Ramos (cell line): Measurements from ENCODE around the gene PITPNM1.

Source experiments
- in situ Hi-C: fragments of 300-500 bp; cut with MboI; formaldehyde crosslinking; loops from one replicate; pipeline ENCODE4 v1.14.3; 2022; ENCODE audit warnings: low sequenced_read_pairs; ENCODE audit not compliant: unreplicated experiment

Gene PITPNM1

GRCh38 chr11:67468759-67469507 lies 36.2 kb downstream of the PITPNM1 start, which contains the start of gene TMEM134:
TMEM134 (minus strand) TSS chr11:67469251; CDS start chr11:67469192, 59 bp downstream.
- in situ Hi-C loops = loop anchor here (10.0 kb wide), 1 partner anchor 64 kb away; the partner anchor contains the start of genes PPP1CA and TBC1D10C

DNA sequence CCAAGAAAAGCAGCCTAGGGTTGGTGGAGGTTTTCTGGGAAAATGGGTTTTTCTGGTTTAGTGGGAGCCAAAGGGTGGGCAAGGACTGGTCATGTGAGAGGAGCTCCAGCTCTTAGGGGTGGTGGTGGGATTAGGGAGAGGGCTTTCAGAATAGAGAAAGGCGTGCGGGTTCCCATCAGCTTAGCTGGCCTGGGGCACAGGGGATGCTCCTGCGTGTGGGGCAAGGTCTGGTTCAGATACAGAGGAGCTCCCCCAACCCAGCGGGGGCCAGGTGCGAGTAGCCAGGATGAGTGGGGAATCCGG lies 36.8 kb downstream of the PITPNM1 start:
- in situ Hi-C loops = loop anchor here (10.0 kb wide), 1 partner anchor 64 kb away; the partner anchor contains the start of genes PPP1CA and TBC1D10C

DNA sequence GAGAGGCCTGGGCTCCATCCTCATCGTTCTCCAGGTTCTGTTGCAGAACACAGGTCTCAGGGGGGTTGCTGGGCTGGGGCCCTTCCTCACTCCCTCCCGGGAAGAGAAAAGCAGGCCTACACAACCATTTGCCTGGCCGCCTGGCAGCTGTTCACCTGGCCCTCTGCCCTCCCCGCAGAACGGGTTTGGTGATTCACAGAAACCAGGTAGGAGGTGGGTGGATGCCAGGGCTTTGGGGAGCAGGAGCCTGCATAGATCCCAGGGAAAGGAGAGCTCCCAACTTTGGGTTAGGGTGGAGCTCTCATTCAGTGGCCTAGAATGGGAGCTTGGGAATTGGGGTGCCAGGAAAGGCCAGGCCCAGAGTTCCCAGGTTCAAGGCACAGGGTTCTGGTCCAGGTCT lies 37.1 kb downstream of the PITPNM1 start:
- in situ Hi-C loops = loop anchor here (10.0 kb wide), 1 partner anchor 63 kb away; the partner anchor contains the start of genes PPP1CA and TBC1D10C

DNA sequence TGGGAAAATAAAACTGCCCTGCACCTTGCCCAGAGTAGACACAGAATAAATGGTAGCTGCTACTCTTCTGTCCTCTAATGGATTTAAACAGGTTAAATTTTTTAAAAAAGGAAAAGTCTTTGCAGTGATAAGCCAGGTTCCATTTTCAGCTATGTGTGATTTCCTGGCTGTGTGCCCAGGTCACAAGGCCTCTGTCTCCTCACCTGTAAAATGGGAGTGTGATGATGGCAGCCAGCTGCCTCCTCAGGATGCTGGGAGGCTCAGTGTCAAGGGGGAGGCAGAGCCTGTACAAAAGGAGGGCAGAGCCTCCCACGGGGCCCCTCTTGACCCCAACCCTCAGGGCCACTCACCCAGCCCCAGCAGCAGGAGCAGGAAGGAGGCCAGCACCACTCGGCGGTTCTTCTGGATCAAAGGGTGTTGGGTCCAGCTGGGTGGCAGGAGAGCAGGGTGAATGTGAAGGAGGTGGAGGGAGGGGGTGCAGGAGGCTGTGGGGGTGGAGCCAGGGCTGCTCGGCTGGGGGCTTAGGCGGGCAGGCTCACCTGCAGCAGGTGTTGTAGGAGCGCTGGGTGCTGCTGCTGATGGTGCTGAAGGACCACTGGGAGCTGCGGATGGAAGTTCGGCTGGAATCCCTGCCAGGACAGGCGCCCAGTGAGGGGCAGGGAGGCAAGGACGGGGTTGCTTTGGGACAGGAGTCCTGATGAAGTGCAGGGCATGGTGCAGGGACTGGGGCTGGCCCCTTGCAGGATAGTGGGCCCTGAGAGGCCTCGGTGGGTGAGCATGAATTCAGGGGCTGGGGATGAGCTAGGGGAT lies 38.0 kb downstream of the PITPNM1 start:
- in situ Hi-C loops = loop anchor here (10.0 kb wide), 1 partner anchor 62 kb away; the partner anchor contains the start of genes PPP1CA and TBC1D10C

DNA sequence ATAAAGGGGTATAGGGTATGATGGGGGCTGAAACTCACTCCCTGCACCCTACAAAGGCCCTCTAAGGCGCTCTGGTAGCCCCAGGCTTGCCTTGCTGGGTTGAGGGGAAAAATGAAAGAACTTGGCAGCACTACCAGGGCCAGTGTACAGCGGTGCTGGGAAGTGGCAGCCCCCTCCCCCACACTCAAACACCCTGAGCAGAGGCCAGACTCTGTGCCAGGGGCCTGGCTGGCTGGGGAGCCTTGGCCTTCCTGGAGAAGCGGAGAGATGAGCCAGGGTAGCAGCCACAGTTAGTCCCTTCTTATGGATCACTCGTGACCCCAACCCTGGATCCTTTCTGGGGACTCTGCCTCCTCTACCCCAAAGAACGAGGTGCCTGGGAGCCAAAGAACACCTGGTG lies 38.8 kb downstream of the PITPNM1 start:
- in situ Hi-C loops = loop anchor here (10.0 kb wide), 1 partner anchor 62 kb away; the partner anchor contains the start of genes PPP1CA and TBC1D10C

DNA sequence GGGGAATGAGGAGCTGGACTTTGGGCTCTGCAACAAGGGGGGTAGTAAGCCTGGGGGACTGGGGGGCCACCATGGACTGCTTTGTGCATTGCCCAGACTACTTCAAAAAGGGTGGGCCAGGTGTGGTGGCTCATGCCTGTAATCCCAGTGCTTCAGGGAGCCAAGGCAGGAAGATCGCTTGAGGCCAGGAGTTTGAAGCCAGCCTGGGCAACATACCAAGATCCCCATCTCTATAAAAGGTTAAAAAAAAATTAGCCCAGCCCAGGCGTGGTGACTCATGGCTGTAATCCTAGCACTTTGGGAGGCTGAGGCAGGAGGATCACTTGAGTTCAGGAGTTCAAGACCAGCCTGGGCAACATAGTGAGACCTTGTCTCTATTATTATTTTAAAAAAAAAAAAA lies 39.6 kb downstream of the PITPNM1 start:
- in situ Hi-C loops = loop anchor here (10.0 kb wide), 1 partner anchor 61 kb away; the partner anchor contains the start of genes PPP1CA and TBC1D10C

- in situ Hi-C loops = loop anchor here (10.0 kb wide), 1 partner anchor 60 kb away; the partner anchor contains the start of genes PPP1CA and TBC1D10C
These were observed 40.0 kb downstream of the PITPNM1 start for GRCh38 chr11:67465189-67465510.

- in situ Hi-C loops = loop anchor here (10.0 kb wide), 1 partner anchor 60 kb away; the partner anchor contains the start of genes PPP1CA and TBC1D10C
These were observed 40.6 kb downstream of the PITPNM1 start for GRCh38 chr11:67464411-67465188.

- in situ Hi-C loops = loop anchor here (10.0 kb wide), 1 partner anchor 59 kb away; the partner anchor contains the start of genes PPP1CA and TBC1D10C
These were observed 41.3 kb downstream of the PITPNM1 start for GRCh38 chr11:67463680-67464410.

DNA sequence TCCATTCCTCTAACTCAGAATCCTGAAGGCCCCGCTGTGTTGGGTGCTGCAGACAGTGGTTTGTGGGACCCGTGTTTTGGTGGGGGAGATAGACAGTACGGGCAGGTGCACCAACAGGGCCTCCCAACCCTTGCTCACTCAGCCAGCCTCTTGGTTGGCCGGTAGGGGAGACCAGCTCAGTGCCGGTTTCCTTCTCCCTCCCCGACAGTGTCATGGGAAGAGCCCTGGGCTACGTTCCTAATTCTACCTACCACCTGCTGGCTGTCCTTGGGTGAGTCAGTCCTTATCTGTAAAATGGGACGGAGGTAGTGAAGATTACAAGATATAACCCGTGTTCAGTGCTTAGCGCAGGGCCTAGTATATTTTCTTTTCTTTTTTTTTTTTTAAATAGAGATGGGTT lies 42.0 kb downstream of the PITPNM1 start:
- in situ Hi-C loops = loop anchor here (10.0 kb wide), 1 partner anchor 58 kb away; the partner anchor contains the start of genes PPP1CA and TBC1D10C

DNA sequence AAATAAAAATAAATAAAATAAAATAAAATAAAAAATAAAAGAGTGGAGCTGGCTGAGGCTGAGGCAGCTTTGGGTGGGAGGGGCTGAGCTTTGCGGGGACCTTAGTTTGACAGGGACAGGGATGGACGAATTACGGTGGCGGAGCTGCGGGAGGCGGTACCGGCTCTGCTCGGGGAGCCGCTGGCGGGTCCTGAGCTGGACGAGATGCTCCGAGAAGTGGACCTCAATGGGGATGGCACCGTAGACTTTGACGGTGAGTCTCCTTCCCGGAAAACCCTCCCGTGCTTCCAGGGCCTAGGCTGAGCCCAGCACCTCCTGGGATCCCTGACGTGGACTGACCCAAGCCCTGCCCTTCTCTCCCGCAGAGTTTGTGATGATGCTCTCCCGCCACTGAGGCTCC lies 46.9 kb downstream of the PITPNM1 start:
- in situ Hi-C loops = no loop called here

- in situ Hi-C loops = no loop called here
These were observed 47.7 kb downstream of the PITPNM1 start for GRCh38 chr11:67457453-67457852.

- in situ Hi-C loops = no loop called here
These were observed 49.0 kb downstream of the PITPNM1 start for GRCh38 chr11:67456068-67456705.

DNA sequence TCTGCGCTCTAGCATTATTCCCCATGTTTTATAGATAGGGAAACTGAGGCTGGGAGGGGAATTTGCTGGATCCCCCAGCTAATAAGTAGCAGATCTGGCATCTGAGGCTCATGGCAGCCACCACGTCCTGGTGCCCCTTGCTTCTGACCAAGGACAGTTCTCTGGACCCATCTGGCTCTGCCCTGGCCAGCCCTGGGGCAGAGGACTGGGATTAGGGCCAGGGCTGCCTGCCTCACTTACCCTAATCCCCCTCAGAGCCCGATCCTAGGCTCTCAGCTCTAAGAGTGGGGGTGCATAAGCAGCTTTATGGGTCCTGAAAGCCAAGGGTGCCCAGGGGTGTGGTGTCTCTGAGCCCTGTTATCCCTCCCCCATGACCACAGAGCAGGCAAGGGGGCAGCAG lies 50.1 kb downstream of the PITPNM1 start, which contains the start of gene CABP4:
CABP4 (plus strand) TSS at position 301 of the 400 bp plus-strand sequence; CDS start at position 371, 70 bp downstream.
- in situ Hi-C loops = no loop called here

DNA sequence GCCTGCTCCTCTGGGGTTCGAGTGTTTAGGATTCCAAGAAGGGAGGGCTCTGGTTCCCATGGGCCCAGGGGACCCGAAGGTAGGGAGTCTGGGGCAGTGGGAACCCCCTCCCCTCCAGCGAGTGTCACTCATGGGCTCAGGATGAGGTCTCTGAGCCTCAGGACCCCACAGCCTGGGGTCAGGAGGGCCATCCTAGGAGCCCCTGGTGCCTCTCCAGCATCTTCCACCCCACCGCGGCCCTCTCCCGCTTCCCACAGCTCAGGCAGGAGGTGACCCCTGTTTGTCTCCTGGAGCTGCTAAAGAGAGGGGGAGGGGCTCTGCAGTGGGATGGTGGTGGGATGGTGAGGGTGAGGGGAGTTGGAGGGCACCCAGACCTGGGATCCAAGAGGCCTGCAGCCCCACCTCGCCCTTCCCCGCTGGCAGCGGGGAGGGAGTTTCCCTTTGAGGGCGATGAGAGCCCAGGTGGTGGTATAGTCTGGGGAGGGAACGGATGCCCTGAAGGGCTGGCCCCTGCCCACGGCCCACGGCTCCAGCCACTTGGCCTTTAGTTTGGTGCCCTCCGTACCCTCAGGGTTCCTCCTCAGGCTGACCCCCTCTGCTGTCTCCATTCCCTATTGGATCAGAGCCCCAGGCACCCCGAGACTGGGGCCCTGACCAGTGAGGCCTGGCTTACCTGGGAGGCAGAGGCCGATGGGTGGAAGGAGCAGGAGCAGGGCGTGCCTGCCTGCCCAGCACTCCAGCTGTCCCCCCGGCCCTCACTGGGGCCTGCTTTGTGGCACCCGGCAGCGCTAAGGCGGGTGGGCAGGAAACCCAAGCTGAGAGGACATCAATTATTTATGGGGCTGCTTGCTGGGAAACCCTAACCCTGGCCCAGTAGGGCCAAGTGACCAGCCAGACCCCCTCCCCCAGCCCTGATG lies 51.1 kb downstream of the PITPNM1 start:
- in situ Hi-C loops = no loop called here

- in situ Hi-C loops = no loop called here
These were observed 52.8 kb downstream of the PITPNM1 start, which contains the start of gene GPR152 for GRCh38 chr11:67452141-67452952. GPR152 (minus strand) TSS chr11:67452729; CDS start chr11:67452724, 5 bp downstream.

DNA sequence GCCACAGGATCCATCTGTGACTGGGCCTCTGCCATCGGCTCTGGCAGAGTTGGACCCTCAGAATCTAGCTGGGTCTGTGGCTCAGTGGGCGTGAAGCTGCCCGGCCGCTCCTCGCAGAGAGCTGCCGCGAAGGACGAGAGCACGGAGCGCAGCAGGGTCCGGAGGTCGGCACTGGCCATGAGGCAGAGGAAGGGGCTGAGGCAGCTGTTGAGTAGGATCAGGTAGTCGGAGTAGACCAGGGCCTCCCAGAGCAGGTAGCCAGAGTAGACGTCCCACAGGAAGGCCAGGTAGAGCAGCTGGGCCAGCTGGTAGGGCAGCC lies 53.5 kb downstream of the PITPNM1 start:
- in situ Hi-C loops = no loop called here
